Measurements from ENCODE around the gene GALP.

DNA sequence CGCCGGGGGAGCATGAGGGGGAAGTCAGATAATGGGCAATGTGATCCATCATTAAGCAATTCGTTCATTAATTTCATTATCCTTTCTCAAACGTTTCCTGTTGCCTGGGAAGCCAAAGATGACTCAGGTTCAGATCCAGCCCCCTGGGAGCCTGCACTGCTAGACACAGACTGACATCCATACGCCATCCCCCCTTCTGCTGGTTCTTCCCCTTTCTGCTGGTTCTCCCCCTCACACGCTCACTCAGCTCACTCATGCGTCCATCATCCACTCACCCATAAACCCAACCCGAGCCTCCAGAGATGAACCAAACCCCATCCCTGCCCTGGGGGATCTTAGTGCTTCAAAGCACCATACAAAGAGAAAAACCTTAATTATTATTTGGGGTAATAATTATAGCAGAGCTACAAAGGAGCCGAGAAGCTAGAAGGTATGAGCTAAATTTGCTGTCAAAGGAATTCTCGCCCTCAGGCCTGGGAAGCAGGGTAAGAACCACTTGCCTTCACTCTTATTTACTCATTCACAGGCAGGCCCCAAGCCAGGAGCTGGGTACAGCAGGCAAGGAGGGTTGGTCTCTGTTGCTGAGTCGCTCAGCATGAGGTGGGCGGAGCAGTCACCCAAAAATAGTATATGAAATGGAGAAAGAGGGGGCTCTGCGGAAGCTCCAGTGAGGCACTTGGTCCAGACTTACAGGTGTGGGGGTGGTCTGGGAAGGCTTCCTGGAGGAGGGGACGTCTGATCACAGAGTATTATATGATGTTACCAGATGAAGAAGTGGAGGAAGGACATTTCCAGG lies 41.8 kb upstream of the GALP start:
- TF ChIP-seq, protein P1, sequence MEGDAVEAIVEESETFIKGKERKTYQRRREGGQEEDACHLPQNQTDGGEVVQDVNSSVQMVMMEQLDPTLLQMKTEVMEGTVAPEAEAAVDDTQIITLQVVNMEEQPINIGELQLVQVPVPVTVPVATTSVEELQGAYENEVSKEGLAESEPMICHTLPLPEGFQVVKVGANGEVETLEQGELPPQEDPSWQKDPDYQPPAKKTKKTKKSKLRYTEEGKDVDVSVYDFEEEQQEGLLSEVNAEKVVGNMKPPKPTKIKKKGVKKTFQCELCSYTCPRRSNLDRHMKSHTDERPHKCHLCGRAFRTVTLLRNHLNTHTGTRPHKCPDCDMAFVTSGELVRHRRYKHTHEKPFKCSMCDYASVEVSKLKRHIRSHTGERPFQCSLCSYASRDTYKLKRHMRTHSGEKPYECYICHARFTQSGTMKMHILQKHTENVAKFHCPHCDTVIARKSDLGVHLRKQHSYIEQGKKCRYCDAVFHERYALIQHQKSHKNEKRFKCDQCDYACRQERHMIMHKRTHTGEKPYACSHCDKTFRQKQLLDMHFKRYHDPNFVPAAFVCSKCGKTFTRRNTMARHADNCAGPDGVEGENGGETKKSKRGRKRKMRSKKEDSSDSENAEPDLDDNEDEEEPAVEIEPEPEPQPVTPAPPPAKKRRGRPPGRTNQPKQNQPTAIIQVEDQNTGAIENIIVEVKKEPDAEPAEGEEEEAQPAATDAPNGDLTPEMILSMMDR (conservative IDR thresholded peaks at IDR 0.05; ENCODE audit: low read depth, low read length) = no peak
- no peak for TF ChIP-seq EZH2 (IDR thresholded peaks at IDR 0.05; ENCODE audit: low read length, unreplicated experiment)
- no peak for TF ChIP-seq EZH2phosphoT487 (IDR thresholded peaks at IDR 0.05; ENCODE audit: borderline replicate concordance, low read length)
